HepG2 (cell line): ENCODE results near the gene OTOP1. TPM values are rescaled to one million over a fixed set of nuclear protein-coding genes. Genes with fewer than 3 reads are reported as not detected.
A peak's percentile ranks its signal among the peaks of the same experiment; 100 is the strongest.

Source experiments
- CTCF ChIP-seq: sonication (generic); formaldehyde crosslinking; IDR thresholded peaks from 2 replicates; pipeline ENCODE4 v1.5.0; 2020; ENCODE audit warnings: mild to moderate bottlenecking, missing genetic modification reagents, moderate library complexity
- EEA1 ChIP-seq: sonication (generic); formaldehyde crosslinking; IDR thresholded peaks from 2 replicates; pipeline ENCODE4 v1.5.1; 2020; ENCODE audit warnings: mild to moderate bottlenecking, missing genetic modification reagents, borderline replicate concordance
- EP300 ChIP-seq, 3 experiments: sonication (generic) in 1 of 3; formaldehyde crosslinking in 1 of 3; IDR thresholded peaks; 2 replicates each; pipeline versions ENCODE4 v1.5.1 to v1.6.1; 2011 to 2020; ENCODE audit warnings: low read depth in 2 of 3, low read length in 2 of 3, borderline replicate concordance in 1 of 3, improper control_type of control experiment in 1 of 3, mild to moderate bottlenecking in 1 of 3, missing genetic modification reagents in 1 of 3, moderate library complexity in 1 of 3
- FOXK2 ChIP-seq: fragments of 450-650 bp; IDR thresholded peaks from 2 replicates; pipeline ENCODE4 v1.6.1; 2016
- GPN1 ChIP-seq: sonication (generic); formaldehyde crosslinking; IDR thresholded peaks from 2 replicates; pipeline ENCODE4 v1.5.1; 2020; ENCODE audit warnings: missing genetic modification reagents, borderline replicate concordance
- GTF3A ChIP-seq: sonication (generic); formaldehyde crosslinking; conservative IDR thresholded peaks from 2 replicates; pipeline ENCODE4 v1.4.0; 2020; ENCODE audit warnings: mild to moderate bottlenecking, missing genetic modification reagents
- KAT7 ChIP-seq: IDR thresholded peaks from 2 replicates; pipeline ENCODE4 v1.6.1; 2018; ENCODE audit warnings: borderline replicate concordance, missing compliant biosample characterization
- KDM5B ChIP-seq: sonication (generic); formaldehyde crosslinking; IDR thresholded peaks from 2 replicates; pipeline ENCODE4 v1.4.0; 2020; ENCODE audit warnings: missing genetic modification reagents, mild to moderate bottlenecking, borderline replicate concordance
- LCORL ChIP-seq, 2 experiments: fragments of 450-650 bp in 1 of 2; sonication (generic) in 1 of 2; formaldehyde crosslinking in 1 of 2; IDR thresholded peaks; 2 replicates each; pipeline versions ENCODE4 v1.5.0 to v1.6.1; 2017 to 2020; ENCODE audit warnings: antibody characterized with exemption in 1 of 2, missing genetic modification reagents in 1 of 2
- MZF1 ChIP-seq: sonication (generic); formaldehyde crosslinking; IDR thresholded peaks from 2 replicates; pipeline ENCODE4 v1.8.1; 2023; ENCODE audit warnings: mild to moderate bottlenecking, missing genetic modification reagents, borderline replicate concordance
- POLR2AphosphoS5 ChIP-seq: IDR thresholded peaks from 2 replicates; pipeline ENCODE4 v1.6.1; 2012; ENCODE audit warnings: low read depth, low read length
- PPARG ChIP-seq: conservative IDR thresholded peaks from 2 replicates; pipeline ENCODE4 v1.6.1; 2016; ENCODE audit warnings: missing biosample characterization, missing genetic modification reagents
- REXO4 ChIP-seq: sonication (generic); formaldehyde crosslinking; IDR thresholded peaks from 2 replicates; pipeline ENCODE4 v1.8.0; 2022; ENCODE audit warnings: missing genetic modification reagents, mild to moderate bottlenecking, borderline replicate concordance
- SRSF4 ChIP-seq: fragments of 200-400 bp; formaldehyde crosslinking; IDR thresholded peaks from one replicate; pipeline ENCODE4 v1.6.1; 2018; ENCODE audit warnings: mild to moderate bottlenecking, low read depth, low read length, moderate library complexity; ENCODE audit not compliant: poor library complexity, severe bottlenecking
- TEAD3 ChIP-seq: optimal IDR thresholded peaks from 2 replicates; pipeline ENCODE3; 2016; ENCODE audit warnings: borderline replicate concordance
- ZFP1 ChIP-seq: IDR thresholded peaks from 2 replicates; pipeline ENCODE4 v1.6.1; 2016
- ZNF207 ChIP-seq: fragments of 450-650 bp; IDR thresholded peaks from 2 replicates; pipeline ENCODE4 v1.6.1; 2016; ENCODE audit warnings: antibody characterized with exemption, borderline replicate concordance
- ZNF253 ChIP-seq: sonication (generic); formaldehyde crosslinking; IDR thresholded peaks from 2 replicates; pipeline ENCODE4 v1.8.0; 2022; ENCODE audit warnings: mild to moderate bottlenecking, missing genetic modification reagents, borderline replicate concordance
- ZNF3 ChIP-seq: IDR thresholded peaks from 2 replicates; pipeline ENCODE4 v1.7.0; 2017; ENCODE audit warnings: inconsistent platforms
- ZNF780A ChIP-seq: sonication (generic); formaldehyde crosslinking; IDR thresholded peaks from 2 replicates; pipeline ENCODE4 v1.8.0; 2022; ENCODE audit warnings: mild to moderate bottlenecking, missing genetic modification reagents, moderate library complexity
- polyA plus RNA-seq, 8 experiments: library from polyadenylated mRNA; depleted of rRNA in 3 of 8; stranded (reverse) in 7 of 8; unstranded in 1 of 8; fragments of >200 nt; fragmentation: Illumina TruSeq in 4 of 8; extraction: Trizol in 4 of 8; gene quantifications; 2 replicates each; pipeline versions ENCODE4 v1.2.1 to v1.2.3, GENCODE V29; 2011 to 2016; ENCODE audit warnings: low read depth in 4 of 8, missing spikeins in 1 of 8, mixed read lengths in 1 of 8; ENCODE audit not compliant: insufficient read depth in 1 of 8
- total RNA-seq, 5 experiments: library from RNA; depleted of rRNA; stranded (reverse); fragments of >200 nt; fragmentation: Illumina TruSeq; extraction: Trizol; gene quantifications; 2 replicates each; pipeline ENCODE4 v1.2.3, GENCODE V29; 2016; ENCODE audit warnings: low read depth in 1 of 5
- TF ChIP-seq, protein P1 (sequence below): sonication (generic); formaldehyde crosslinking; IDR thresholded peaks from 2 replicates; pipeline ENCODE4 v1.4.0; 2020; ENCODE audit warnings: missing genetic modification reagents
- TF ChIP-seq, protein P2 (sequence below): sonication (generic); formaldehyde crosslinking; IDR thresholded peaks from 2 replicates; pipeline ENCODE4 v1.4.0; 2020; ENCODE audit warnings: missing genetic modification reagents

Gene OTOP1
- total and polyA plus RNA-seq, 2 of the 13 experiments (the other 11 are each of a cell fraction or from before 2014, with no cell fraction given) = not detected

- TF ChIP-seq LCORL (IDR thresholded peaks at IDR 0.05) = no peak
- 0 out of 2 replicates have a peak, but pooled peaks have one; percentile 45 for TF ChIP-seq LCORL (CRISPR knock-in tag; IDR thresholded peaks at IDR 0.05)
- no peak for TF ChIP-seq FOXK2
- no peak for TF ChIP-seq GPN1
- no peak for TF ChIP-seq TEAD3 (CRISPR knock-in tag)
- TF ChIP-seq ZNF780A = no peak
- TF ChIP-seq, protein P1, sequence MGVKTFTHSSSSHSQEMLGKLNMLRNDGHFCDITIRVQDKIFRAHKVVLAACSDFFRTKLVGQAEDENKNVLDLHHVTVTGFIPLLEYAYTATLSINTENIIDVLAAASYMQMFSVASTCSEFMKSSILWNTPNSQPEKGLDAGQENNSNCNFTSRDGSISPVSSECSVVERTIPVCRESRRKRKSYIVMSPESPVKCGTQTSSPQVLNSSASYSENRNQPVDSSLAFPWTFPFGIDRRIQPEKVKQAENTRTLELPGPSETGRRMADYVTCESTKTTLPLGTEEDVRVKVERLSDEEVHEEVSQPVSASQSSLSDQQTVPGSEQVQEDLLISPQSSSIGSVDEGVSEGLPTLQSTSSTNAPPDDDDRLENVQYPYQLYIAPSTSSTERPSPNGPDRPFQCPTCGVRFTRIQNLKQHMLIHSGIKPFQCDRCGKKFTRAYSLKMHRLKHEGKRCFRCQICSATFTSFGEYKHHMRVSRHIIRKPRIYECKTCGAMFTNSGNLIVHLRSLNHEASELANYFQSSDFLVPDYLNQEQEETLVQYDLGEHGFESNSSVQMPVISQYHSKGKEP (CRISPR knock-in tag) = no peak
- TF ChIP-seq MZF1 (CRISPR knock-in tag) = no peak
- TF ChIP-seq ZFP1 (CRISPR knock-in tag) = no peak
- no peak for TF ChIP-seq EEA1 (CRISPR knock-in tag)
- peak; percentile 31; the same call in 1 of the 2 replicates for TF ChIP-seq POLR2AphosphoS5
- no peak for TF ChIP-seq ZNF253 (CRISPR knock-in tag)
- no peak for TF ChIP-seq SRSF4
- no peak for TF ChIP-seq GTF3A (CRISPR knock-in tag)
- TF ChIP-seq ZNF3 (CRISPR knock-in tag) = no peak
- no peak for TF ChIP-seq PPARG (CRISPR knock-in tag)
- no peak for TF ChIP-seq EP300 (IDR thresholded peaks at IDR 0.05; ENCODE audit: low read depth in 2 of 2, low read length in 2 of 2)
- no peak for TF ChIP-seq EP300 (CRISPR knock-in tag; IDR thresholded peaks at IDR 0.05; ENCODE audit: borderline replicate concordance)
- TF ChIP-seq CTCF (CRISPR knock-in tag) = peak; percentile 91
- TF ChIP-seq, protein P2, sequence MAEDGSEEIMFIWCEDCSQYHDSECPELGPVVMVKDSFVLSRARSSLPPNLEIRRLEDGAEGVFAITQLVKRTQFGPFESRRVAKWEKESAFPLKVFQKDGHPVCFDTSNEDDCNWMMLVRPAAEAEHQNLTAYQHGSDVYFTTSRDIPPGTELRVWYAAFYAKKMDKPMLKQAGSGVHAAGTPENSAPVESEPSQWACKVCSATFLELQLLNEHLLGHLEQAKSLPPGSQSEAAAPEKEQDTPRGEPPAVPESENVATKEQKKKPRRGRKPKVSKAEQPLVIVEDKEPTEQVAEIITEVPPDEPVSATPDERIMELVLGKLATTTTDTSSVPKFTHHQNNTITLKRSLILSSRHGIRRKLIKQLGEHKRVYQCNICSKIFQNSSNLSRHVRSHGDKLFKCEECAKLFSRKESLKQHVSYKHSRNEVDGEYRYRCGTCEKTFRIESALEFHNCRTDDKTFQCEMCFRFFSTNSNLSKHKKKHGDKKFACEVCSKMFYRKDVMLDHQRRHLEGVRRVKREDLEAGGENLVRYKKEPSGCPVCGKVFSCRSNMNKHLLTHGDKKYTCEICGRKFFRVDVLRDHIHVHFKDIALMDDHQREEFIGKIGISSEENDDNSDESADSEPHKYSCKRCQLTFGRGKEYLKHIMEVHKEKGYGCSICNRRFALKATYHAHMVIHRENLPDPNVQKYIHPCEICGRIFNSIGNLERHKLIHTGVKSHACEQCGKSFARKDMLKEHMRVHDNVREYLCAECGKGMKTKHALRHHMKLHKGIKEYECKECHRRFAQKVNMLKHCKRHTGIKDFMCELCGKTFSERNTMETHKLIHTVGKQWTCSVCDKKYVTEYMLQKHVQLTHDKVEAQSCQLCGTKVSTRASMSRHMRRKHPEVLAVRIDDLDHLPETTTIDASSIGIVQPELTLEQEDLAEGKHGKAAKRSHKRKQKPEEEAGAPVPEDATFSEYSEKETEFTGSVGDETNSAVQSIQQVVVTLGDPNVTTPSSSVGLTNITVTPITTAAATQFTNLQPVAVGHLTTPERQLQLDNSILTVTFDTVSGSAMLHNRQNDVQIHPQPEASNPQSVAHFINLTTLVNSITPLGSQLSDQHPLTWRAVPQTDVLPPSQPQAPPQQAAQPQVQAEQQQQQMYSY (CRISPR knock-in tag) = no peak
- no peak for TF ChIP-seq REXO4 (CRISPR knock-in tag)
- TF ChIP-seq KAT7 (CRISPR knock-in tag) = no peak
- peak; percentile 55; the same call in 1 of the 2 replicates for TF ChIP-seq KDM5B
- no peak for TF ChIP-seq ZNF207
Measured at GRCh38 chr4:4182835-4183568, 43.7 kb downstream of the OTOP1 start (continued).
